Hematopoietic multipotent progenitor cell treated with erythropoietin and hydrocortisone succinate and interleukin-3 and kit ligand, for 8 days (in vitro differentiated cells): ENCODE data around the gene CDC25B.
"Not testable (repeated sequence)": the region's sequence is repeated elsewhere in the genome, so short reads cannot be mapped to it uniquely, and the experiment has no call there.

Experiments
- DNase-seq: peaks from one replicate; pipeline ENCODE4 v3.0.0-alpha.2; 2015

The CDC25B gene

DNA sequence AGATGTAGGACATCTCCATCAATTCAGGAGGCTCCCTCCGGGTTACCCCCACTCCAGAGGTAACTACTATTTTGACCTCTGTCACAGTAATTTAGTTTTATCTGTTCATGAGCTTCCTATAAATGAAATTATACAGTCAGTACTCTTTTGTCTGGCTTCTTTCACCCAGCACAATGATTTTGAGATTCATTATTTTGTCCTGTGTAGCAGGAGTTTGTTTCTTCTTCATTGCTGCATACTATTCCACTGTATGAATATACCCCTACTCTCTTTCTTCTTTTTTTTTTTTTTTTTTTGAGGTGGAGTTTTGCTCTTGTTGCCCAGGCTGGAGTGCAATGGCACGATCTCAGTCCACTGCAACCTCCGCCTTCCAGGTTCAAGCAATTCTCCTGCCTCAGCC lies 12.4 kb downstream of the CDC25B start:
- no peak for DNase-seq

DNA sequence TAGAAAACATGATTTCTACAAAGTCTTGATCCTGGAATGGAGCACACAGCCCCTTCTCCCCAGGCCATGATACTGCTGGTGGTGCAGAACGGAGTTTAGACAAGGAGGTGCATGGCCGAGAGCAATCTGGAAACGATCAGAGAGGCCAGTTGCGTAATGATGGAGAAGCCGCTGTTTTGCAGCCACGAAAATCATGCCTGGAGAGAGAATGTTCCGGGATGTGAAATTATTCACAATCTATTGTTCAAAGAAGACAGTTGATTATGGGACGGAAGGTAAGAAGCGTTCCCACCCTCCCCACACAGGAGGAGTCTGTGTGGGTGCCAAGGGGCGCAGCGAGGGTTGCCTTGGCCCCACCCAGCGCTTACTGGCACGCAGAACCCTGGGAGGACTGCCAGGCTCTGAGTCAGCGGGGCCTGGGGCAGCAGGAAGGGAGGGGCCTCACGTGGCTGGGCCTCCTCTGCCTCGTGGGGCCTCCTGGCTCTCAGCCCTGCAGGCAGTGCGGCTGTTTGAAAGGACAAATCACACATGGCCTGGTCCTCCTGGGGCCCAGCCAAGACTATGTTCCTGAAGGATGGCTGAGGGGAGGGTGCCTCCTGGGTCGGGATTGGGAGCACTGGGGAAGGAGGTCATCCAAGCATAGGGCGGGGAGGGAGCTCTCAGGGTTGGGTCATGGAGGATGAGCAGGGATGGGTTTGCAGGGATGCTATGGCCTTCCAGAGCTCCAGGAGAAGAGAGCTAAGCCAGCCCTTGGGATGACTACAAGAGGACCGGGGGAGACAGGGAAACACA lies 15.6 kb downstream of the CDC25B start:
- DNase-seq: peak; percentile 96

DNA sequence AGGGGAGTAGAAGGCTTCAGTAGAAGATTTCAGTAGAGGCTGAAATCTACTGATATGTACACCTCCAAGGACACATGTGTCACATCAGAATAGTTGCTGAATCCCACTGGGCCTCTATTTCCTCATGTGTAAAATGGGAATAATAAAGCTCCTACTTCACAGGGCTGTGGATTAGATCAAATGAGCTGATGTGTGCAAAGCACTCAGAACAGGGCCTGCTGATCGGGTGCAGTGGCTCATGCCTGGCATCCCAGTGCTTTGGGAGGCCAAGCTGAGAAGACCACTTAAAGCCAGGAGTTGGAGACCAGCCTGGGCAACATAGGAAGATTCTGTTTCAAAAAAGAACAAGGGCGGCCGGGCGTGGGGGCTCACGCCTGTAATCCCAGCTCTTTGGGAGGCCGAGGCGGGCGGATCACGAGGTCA lies 16.2 kb downstream of the CDC25B start:
- DNase-seq: no peak

DNA sequence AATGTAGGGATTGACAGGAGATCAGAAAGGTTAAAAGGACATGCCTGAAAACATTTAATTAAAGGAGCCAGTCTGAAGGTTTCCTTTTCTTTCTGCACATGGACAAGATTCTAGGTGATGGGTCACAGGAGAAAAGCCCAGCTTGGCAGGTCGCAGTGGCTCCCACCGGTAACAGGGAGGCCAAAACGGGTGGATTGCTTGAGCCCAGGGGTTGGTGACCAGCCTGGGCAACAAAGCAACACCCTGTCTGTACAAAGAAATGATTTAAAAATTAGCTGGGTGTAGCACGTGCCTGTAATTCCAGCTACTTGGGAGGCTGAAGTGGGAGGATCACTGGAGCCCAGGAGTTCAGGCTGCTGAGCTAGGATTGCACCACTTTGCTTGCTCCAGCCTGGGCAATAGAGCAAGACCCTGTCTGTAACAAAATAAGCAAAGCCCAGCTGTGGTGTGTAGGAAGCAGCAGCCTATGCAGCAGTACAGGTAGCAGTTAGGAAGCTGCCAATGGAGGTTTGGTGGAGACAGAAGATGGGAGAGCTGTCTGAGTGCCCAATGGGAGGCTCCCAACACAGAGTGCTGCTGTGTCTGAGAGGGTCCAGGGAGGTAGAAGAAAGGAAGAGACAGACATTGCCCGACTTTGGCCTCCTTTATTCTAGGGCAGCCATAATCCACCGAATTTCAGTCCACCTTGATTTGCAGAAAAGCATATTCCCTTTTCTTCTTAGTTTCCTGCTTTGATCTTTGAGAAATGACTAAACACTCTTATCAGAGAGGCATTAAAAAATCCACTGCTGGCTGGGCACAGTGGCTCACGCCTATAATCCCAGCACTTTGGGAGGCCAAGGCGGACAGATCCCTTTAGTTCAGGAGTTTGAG lies 17.1 kb downstream of the CDC25B start:
- no peak for DNase-seq

DNA sequence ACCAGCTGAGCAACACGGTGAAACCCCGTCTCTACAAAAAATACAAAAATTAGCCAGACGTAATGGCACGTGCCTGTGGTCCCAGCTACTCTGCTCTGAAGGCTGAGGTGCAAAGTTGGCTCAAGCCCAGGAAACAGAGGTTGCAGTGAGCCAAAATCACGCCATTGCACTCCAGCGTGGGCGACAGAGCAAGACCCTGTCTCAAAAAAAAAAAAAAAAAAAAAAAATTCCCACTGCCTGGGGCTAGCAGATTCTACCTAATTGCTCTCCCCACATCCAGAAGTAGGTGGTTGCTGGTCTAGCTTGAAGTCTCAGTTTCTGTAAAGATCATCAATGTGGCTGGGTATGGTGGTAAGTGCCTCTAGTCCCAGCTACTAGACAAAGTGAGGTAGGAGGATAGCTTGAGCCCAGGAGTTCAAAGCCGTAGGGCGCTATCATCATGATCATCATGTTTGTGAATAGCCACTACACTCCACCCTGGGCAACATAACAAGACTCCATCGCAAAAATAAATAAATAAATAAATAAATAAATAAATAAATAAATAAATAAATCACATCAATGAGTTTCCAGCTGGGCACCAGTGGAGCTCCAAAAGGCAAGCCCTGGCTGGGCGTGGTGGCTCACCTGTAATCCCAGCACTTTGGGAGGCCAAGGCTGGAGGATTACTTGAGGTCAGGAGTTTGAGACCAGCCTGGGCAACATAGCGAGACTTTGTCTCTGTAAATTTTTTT lies 17.9 kb downstream of the CDC25B start:
- no peak for DNase-seq

DNA sequence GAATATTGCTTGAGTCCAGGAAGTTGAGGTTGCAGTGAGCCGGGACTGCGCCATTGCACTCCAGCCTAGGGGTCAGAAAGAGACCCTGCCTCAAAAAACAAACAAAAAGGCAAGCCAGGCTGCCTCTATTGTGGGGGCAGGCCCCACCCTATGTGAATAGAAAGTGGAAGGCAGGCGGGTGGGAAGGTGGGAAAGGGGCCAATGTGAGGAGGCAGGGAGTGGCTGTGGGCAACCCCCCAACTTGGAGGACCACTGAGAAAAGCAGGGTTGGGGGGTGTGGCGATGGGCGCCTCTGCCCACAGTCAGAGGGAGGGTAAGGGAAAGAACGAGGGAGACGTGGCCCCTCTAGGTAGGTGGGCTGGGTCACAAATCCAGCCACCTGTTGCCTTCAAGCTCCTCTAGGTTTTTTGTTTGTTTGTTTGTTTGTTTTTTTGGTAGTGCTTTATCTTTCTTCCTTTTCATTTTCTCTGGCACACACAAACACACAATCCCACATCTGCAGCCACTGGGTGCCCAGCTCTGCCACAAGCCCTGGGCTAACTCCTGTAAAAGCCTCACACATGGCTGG lies 18.9 kb downstream of the CDC25B start:
- DNase-seq: no peak

DNA sequence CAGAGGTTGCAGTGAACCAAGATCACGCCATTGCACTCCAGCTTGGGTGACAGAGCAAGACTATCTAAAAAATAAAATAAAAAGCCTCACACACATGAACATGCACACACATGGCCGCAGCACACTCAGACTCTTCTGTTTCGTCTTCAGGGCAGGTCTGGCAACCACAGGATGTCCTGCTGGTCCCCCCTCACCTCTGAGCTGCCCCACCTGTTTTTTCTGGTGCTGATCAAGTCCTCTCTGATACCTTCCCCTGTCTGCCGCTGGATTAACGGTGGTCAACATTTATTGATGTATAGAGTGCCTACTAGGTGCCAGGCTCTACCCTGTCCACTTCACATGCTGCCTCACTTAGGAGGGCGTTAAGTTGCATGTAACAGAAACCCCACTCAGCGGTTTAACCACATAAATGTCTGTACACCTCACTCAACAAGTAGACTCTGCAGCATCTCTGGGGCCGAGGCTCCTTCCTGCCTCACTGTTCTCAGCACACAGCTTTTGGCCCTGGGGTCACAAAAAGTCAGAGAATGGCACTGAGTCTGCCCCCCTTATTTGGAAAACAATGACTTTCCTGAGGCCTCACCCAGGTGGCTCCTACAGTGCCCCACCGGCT lies 19.7 kb downstream of the CDC25B start:
- DNase-seq: no peak

DNA sequence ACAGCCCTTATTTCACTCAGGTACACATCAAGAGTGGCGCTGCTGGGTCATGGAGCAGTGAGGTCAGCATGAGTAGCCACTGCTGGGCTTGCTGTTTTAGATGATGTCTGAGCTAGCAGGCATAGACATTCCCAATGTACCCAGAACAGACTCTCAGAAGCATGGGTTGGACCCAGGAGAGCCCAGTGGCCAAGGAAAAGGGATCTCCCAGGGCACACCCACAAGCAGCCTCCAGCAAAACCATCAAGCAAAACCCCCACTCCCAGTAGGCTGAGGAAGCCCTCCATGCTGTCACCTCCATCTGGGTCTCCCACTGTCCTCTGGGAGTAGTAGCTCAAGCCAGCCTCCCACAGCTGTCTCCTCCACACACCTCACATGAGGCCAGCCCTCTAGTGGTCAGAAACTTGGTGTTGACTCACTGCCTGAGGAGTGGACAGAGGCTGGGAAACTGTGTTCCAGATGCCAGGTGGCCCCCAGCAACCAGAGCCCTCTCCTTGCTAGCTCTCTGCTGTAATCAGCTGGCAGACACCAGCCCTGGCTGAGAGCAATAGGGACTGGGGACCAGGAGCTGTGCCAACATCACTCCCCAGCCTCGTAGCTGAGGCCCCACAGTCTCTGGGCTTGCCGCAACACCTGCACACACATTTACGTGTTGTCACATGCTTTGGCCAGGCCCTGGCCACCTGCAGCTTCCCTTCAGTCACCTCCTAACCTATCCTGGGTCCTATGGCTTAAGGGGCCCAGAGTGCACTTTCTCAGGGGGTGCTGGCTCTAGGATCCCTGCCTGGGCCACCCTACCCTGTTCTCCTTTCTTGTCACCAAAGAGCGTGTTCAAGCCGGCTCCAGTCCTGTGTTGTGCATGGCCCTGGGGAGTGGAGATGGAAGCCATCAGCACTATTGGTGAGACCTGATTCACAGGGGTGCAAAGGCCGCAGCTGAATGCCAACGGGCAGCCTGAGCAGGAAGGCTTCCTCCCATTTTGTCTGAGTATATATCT lies 22.3 kb downstream of the CDC25B start:
- peak; percentile 85 for DNase-seq

DNA sequence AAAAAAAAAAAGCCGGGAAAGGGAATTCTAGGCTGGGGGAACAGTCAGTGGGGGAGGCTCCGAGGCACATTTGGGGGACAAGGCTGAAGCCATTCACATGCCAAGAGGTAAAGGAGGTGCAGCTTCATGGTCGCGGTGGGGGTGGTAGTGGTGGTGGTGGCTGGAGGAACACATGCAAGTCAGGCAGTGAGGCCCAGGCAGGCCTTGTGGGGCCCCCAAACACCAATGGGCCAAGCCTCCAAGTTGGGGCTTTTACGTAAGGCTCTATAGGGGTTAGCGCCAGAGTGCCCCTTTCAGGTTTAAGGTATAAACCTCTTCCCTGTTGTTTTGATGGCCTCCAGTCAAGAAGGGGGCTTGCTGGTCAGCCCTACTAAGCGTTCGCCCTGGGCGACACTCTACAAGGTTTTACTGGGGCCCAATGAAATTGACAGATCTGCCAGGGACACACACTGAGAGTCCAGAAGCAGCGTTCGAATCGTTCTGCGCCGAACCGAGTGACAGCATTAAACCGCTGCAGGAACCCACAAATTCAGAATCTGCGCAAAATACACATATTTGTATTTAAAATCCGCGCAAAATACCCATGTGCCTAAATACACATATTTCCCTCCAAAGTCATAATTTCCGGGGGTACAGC lies 23.4 kb downstream of the CDC25B start:
- DNase-seq: peak; percentile 17

DNA sequence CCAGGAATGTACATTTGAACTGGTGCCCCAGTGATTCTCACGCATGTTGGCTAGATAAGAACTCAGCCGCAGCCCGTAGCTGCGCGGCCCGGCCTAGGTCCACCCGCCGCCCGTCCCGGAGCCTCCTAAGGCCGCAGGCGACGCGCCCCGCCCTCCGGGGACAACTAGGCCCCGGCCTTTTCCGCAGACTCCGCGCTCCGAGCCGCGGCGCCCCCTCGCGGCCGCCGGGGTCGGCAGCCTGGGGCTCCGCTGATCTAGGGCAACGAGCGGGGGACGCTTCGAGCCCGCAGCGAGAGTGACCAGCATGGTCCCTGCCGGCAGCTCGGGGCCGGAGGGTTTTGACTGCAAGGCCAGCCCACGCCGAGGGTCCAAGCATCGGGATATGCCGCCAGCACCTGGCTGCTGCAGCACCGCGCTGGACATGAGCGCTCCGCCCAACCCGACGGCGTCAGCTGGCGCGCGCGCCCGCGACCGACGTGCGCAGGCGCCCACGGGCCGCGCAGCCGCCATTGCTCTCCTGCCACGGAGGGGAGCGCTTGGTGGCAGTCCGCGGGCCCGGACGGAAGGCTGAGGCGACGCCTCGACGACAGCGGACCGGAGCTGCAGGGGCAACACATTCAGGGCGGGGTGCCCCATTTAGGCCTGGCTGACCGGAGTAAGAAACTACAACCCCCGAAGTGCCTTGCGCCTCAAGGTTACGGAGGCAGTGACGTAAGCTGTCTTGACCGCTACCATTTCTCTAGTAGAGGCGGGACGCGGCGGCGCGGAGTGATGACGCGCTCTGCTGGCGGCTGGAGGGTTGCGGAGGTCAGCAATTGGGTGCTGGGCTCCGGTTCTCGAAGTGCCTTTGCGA lies 24.2 kb downstream of the CDC25B start, which contains the start of gene AP5S1:
TSS of gene AP5S1 (plus strand) at position 500 of the 853 bp plus-strand sequence. CDS start 1,571 bp downstream, outside the sequence.
- peak; percentile 96 for DNase-seq

DNA sequence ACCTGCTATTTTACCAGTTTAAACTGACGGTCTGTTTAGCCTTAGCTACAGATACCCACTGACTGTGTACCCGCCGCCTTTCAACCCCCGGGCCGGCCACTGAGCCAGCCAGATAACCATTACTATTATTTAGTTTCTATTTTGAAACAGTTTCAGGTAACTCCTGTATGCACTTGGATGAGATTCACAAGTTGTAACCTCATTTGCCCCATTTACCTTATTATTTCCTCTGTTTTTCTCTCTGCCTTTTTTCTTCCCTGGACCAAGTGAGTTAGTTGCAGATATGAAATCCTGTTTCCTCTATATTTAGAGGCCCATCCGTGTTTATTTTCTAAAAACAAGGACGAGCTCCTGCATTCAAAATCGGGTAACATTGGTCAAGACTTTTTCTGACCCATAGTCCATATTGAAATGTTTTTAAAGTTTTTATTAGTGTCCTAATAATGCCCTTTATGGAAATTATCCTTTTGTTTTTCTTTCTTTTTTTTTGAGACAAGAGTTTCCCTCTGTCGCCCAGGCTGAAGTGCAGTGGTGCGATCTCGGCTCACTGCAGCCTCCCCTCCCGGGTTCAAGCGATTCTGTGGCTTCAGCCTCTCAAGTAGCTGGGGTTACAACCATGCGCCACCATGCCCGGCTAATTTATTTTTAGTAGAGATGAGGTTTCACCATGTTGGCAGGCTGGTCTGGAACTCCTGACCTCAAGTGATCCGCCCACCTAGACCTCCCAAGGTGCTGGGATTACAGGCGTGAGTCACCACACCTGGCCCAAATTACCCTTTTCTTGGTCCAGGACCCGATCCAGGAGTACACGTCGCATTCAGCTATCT lies 25.0 kb downstream of the CDC25B start:
- no peak for DNase-seq

DNA sequence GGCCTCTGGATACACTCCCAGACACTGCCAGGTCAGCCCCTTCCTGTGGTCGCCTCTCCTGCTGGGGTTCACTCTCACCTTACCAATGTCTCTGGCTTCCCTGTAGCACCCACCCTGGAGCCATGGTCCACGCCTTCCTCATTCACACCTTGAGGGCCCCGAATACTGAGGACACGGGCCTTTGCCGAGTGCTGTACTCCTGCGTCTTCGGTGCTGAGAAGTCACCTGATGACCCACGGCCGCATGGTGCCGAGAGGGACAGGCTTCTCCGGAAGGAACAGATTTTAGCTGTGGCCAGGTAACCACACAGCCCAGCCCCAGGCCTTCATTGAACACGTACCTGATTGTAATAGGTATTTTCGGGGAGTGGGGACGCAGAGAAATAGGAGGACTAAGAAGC lies 25.9 kb downstream of the CDC25B start:
- DNase-seq: no peak

DNA sequence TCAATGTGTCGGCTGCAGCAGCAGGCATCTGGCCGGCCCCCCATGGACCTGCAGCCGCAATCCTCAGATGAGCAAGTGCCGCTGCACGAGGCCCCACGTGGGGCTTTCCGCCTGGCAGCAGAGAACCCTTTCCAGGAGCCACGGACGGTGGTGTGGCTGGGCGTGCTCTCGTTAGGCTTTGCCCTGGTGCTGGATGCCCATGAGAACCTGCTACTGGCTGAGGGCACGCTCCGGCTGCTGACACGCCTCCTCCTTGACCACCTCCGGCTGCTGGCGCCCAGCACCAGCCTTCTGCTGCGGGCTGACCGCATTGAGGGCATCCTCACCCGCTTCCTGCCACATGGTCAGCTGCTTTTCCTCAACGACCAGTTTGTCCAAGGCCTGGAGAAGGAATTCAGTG lies 27.8 kb downstream of the CDC25B start:
- DNase-seq: no peak

DNA sequence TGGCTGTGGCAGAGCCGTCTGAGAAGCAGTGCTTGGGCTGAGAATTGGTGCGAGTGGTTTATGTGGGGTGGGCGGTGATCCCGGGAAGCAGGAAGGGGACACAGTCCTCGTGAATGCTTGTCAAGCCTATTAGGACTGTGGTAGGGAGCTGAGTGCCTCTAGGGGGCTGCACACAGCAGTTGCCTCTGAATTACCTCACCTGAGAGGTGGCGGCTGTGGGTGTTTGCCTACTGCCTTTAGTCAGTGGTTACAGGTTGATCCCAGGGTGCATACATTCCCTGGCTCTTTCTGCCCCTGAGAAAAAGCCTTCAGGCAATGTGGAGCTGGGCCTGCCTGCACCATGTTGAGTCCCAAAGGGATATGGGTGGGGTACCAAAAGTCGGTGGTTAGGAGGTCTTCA lies 29.4 kb downstream of the CDC25B start:
- no peak for DNase-seq

DNA sequence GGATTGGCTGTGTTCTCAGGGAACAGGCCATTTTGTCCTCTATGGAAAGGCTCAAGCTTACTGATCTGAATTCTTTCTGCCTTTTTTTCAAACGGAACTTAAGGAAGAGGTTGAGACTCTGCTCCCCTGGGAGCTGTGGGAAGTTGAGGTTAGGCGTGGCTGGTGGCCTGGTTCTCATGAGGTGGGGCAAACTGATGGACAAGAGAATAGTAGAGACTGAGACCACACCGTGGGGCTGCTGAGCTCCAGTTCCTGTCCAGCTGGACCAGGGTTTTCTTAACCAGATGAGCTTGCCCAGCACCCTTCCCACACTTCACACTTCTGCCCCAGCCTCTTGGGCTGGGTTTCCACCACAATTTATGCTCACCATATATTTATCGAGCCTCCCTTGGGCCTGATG lies 30.3 kb downstream of the CDC25B start:
- DNase-seq: no peak

DNA sequence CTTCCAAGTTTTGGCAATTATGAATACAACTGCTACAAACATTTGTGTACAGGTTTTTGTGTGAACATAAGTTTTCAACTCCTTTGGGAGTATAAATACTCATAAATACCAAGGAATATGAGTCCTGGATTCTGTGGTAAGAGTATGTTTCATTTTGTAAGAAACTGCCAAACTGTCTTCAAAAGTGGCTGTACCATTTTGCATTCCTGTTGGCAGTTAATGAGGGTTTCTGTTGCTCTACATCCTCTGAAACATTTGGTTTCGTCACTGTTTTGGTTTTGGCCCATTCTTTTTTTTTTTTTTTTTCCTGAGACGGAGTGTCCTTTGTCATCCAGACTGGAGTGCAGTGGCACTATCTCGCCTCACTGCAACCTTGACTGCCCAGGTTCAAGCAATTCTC lies 32.7 kb downstream of the CDC25B start:
- DNase-seq: no peak

DNA sequence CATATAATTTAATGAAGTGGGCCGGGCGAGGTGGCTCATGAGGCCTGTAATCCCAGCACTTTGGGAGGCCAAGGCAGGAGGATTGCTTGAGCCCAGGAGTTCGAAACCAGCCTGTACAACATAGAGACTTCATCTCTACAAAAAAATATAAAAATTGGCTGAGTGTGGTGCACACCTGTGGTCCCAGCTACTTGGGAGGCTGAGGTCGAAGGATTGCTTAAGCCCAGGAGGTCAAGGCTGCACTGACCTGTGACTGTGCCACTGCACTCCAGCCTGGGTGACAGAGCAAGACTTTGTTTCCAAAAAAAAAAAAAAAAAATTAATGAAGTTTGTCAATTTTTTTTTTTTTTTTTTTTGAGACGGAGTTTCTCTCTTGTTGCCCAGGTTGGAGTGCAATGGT lies 33.8 kb downstream of the CDC25B start:
- DNase-seq: not testable (repeated sequence)

DNA sequence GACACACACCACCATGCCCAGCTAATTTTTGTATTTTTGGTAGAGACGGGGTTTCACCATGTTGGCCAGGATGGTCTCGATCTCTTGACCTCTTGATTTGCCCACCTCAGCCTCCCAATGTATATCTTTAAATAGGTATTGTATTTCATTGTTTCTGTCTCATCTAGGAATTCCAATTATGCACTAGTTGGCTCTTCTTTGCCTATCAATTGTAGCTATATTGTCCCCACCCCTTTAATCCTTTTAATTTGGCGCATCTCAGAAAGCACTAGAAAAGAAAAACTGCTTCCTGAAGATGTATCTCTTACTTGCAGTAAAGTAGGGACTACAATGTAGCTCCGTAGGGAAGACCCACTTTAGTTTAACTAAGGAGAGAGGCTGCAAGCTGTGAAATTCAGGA lies 40.0 kb downstream of the CDC25B start:
- no peak for DNase-seq

DNA sequence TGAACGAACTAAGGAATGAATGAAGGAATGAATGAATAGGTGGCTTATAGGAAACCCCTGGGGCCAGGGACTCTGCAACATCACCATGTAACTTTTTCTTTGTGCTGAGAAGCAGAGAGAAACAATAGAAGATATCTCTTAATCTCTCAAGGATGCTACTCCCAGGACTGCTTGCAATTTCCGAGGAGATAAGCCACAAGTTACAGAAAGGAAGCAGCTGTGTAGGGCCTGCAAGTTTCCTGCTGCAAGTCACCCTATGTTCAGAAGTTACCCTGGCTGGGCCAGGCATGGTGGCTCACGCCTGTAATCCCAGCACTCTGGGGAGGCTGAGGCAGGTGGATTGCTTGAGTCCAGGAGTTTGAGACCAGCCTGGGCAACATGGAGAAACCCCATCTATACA lies 43.2 kb downstream of the CDC25B start:
- DNase-seq: peak; percentile 83
